HPDE6-E6E7 (cell line): ENCODE results near the gene KRT6C.
A peak's percentile ranks its signal among the peaks of the same experiment; 100 is the strongest.

Source experiments
- DNase-seq: peaks from one replicate; pipeline ENCODE4 v3.0.0; 2011; ENCODE audit warnings: missing footprints; ENCODE audit errors: extremely low spot score

Gene KRT6C

GRCh38 chr12:52434760-52435530, 38.7 kb downstream of the KRT6C start:
- no peak for DNase-seq

GRCh38 chr12:52434081-52434733, 39.4 kb downstream of the KRT6C start, which contains the start of gene KRT75:
Gene KRT75, minus strand, starts transcription at chr12:52434371. Its CDS starts 67 bp downstream, at chr12:52434304.
- DNase-seq = no peak

- no peak for DNase-seq
Measured at GRCh38 chr12:52433501-52434080, 40.0 kb downstream of the KRT6C start.

GRCh38 chr12:52432559-52433207, 40.9 kb downstream of the KRT6C start:
- DNase-seq = no peak

- no peak for DNase-seq
Measured at GRCh38 chr12:52428121-52428520, 45.5 kb downstream of the KRT6C start.

- peak; percentile 42 for DNase-seq
Measured at GRCh38 chr12:52427083-52427482, 46.5 kb downstream of the KRT6C start.

GRCh38 chr12:52426034-52426433, 47.6 kb downstream of the KRT6C start:
- no peak for DNase-seq

- no peak for DNase-seq
Measured at GRCh38 chr12:52425466-52425865, 48.1 kb downstream of the KRT6C start.

- DNase-seq = no peak
Measured at GRCh38 chr12:52423661-52424500, 49.7 kb downstream of the KRT6C start.

GRCh38 chr12:52423035-52423434, 50.6 kb downstream of the KRT6C start:
- no peak for DNase-seq

GRCh38 chr12:52419656-52420055, 53.9 kb downstream of the KRT6C start:
- DNase-seq = no peak

GRCh38 chr12:52418576-52419110, 55.0 kb downstream of the KRT6C start:
- DNase-seq = no peak
